H1 (cell line): ENCODE results near the gene ZFP1. TPM values are rescaled to one million over a fixed set of nuclear protein-coding genes. Genes with fewer than 3 reads are reported as not detected.

Source experiments
- CTCF ChIA-PET: fragments of 300-600 bp; sonication (Branson Sonifier 250); formaldehyde crosslinking; loops from one replicate; lab custom pipeline; 2021; ENCODE audit not compliant: partially characterized antibody; lab: Charles Lee
- POLR2A ChIA-PET: fragments of 300-600 bp; sonication (Branson Sonifier 250); formaldehyde crosslinking; loops from one replicate; lab custom pipeline; 2021; ENCODE audit warnings: inconsistent platforms; ENCODE audit not compliant: partially characterized antibody; lab: Charles Lee
- DNase-seq, 2 experiments: peaks; one replicate each; pipeline versions ENCODE4 v3.0.0 to v3.0.0-alpha.2; 2010 to 2022; ENCODE audit warnings: low spot score in 2 of 2, low read depth in 1 of 2, mixed read lengths in 1 of 2
- FAIRE-seq: peaks from 2 replicates; lab custom pipeline; 2011; peaks lifted over from hg19 to GRCh38; lab: Jason Lieb, UNC
- H2AFZ ChIP-seq: 2 replicates; pipeline ENCODE4 v1.8.1; 2012; ENCODE audit warnings: low read length, inconsistent platforms
- H2AK5ac ChIP-seq: 2 replicates; pipeline ENCODE4 v1.6.1; 2013; ENCODE audit warnings: low read depth, low read length
- H2BK120ac ChIP-seq: replicated peaks from 2 replicates; pipeline ENCODE3; 2013; ENCODE audit warnings: low read depth, low read length, inconsistent platforms
- H2BK12ac ChIP-seq: 2 replicates; pipeline ENCODE4 v1.6.1; 2013; ENCODE audit warnings: low read depth, low read length
- H2BK15ac ChIP-seq: 2 replicates; pipeline ENCODE4 v1.6.1; 2013; ENCODE audit warnings: low read length
- H2BK20ac ChIP-seq: 2 replicates; pipeline ENCODE4 v1.6.1; 2013; ENCODE audit warnings: low read length
- H2BK5ac ChIP-seq: 2 replicates; pipeline ENCODE4 v1.6.1; 2013; ENCODE audit warnings: low read depth, low read length
- H3K14ac ChIP-seq: 2 replicates; pipeline ENCODE4 v1.6.1; 2013; ENCODE audit warnings: inconsistent platforms; ENCODE audit not compliant: insufficient read length
- H3K18ac ChIP-seq: 2 replicates; pipeline ENCODE4 v1.6.1; 2013; ENCODE audit warnings: low read length; ENCODE audit errors: extremely low read depth
- H3K23ac ChIP-seq: 2 replicates; pipeline ENCODE4 v1.6.1; 2013; ENCODE audit warnings: inconsistent platforms; ENCODE audit not compliant: insufficient read length
- H3K23me2 ChIP-seq: 2 replicates; pipeline ENCODE4 v1.6.1; 2013; ENCODE audit warnings: low read depth, low read length
- H3K27ac ChIP-seq: 2 replicates; pipeline ENCODE4 v1.6.1; 2011; ENCODE audit warnings: low read depth, low read length, inconsistent platforms
- H3K27me3 ChIP-seq, 4 experiments: replicated peaks in 1 of 4; 1 replicate in 1 of 4; 2 replicates in 3 of 4; pipeline versions ENCODE4 v1.6.1 to v1.8.1; 2011 to 2013; ENCODE audit warnings: low read length in 3 of 4, mild to moderate bottlenecking in 3 of 4, inconsistent platforms in 2 of 4, mixed read lengths in 2 of 4, moderate library complexity in 1 of 4; ENCODE audit not compliant: control insufficient read depth in 3 of 4, insufficient read depth in 3 of 4; ENCODE audit errors: extremely low read depth in 1 of 4
- H3K36me3 ChIP-seq, 4 experiments: 2 replicates each; pipeline versions ENCODE4 v1.6.1 to v1.8.1; 2011 to 2013; ENCODE audit warnings: mild to moderate bottlenecking in 4 of 4, low read length in 3 of 4, moderate library complexity in 2 of 4, control low read depth in 1 of 4, inconsistent platforms in 1 of 4; ENCODE audit not compliant: insufficient read depth in 4 of 4, control insufficient read depth in 2 of 4
- H3K4ac ChIP-seq: replicated peaks from 2 replicates; pipeline ENCODE3; 2013; ENCODE audit warnings: low read length, low read depth, mixed read lengths, inconsistent platforms; ENCODE audit not compliant: insufficient read length
- H3K4me1 ChIP-seq, 4 experiments: replicated peaks in 1 of 4; 1 replicate in 1 of 4; 2 replicates in 3 of 4; pipeline versions ENCODE4 v1.6.1 to v1.8.1; 2011 to 2013; ENCODE audit warnings: low read length in 3 of 4, inconsistent platforms in 2 of 4, mixed read lengths in 1 of 4; ENCODE audit not compliant: insufficient read depth in 4 of 4, control insufficient read depth in 3 of 4
- H3K4me2 ChIP-seq, 2 experiments: 2 replicates each; pipeline versions ENCODE4 v1.6.1 to v1.8.1; 2011 to 2013; ENCODE audit warnings: low read depth in 2 of 2, low read length in 2 of 2, control low read depth in 1 of 2, inconsistent platforms in 1 of 2, mild to moderate bottlenecking in 1 of 2; ENCODE audit not compliant: insufficient read depth in 1 of 2
- H3K4me3 ChIP-seq, 4 experiments: fragments of 200-600, 300-600 bp in 1 of 4; sonication (generic), shearing (Covaris generic), sonication (Bioruptor Twin) in 1 of 4; 2 replicates each; pipeline versions ENCODE4 v1.5.1 to v1.8.1; 2011 to 2016; ENCODE audit warnings: low read length in 4 of 4, low read depth in 3 of 4, control low read depth in 2 of 4, inconsistent platforms in 2 of 4, mild to moderate bottlenecking in 2 of 4, mixed read lengths in 1 of 4, moderate library complexity in 1 of 4; ENCODE audit not compliant: insufficient read depth in 2 of 4; ENCODE audit errors: extremely low read depth in 1 of 4
- H3K56ac ChIP-seq: replicated peaks from 2 replicates; pipeline ENCODE3; 2013; ENCODE audit warnings: low read depth, mild to moderate bottlenecking, mixed read lengths, low read length, inconsistent platforms; ENCODE audit not compliant: insufficient read length
- H3K79me1 ChIP-seq: 2 replicates; pipeline ENCODE4 v1.6.1; 2013; ENCODE audit warnings: low read depth, low read length, control low read depth
- H3K79me2 ChIP-seq, 2 experiments: 2 replicates each; pipeline versions ENCODE4 v1.6.1 to v1.8.1; 2012 to 2013; ENCODE audit warnings: low read length in 2 of 2, mild to moderate bottlenecking in 2 of 2, inconsistent platforms in 1 of 2; ENCODE audit not compliant: insufficient read depth in 2 of 2, control insufficient read depth in 1 of 2
- H3K9ac ChIP-seq, 4 experiments: replicated peaks in 1 of 4; 1 replicate in 1 of 4; 2 replicates in 3 of 4; pipeline versions ENCODE4 v1.6.1 to v1.8.1; 2011 to 2013; ENCODE audit warnings: low read depth in 3 of 4, low read length in 3 of 4, control low read depth in 2 of 4, mild to moderate bottlenecking in 2 of 4, moderate library complexity in 2 of 4, inconsistent platforms in 1 of 4; ENCODE audit errors: extremely low read depth in 1 of 4
- H3K9me3 ChIP-seq, 2 experiments: 2 replicates each; pipeline versions ENCODE4 v1.6.1 to v1.8.1; 2012 to 2013; ENCODE audit warnings: mild to moderate bottlenecking in 2 of 2, moderate library complexity in 2 of 2, control low read depth in 1 of 2, inconsistent platforms in 1 of 2, low read depth in 1 of 2, low read length in 1 of 2, mixed read lengths in 1 of 2; ENCODE audit not compliant: insufficient read depth in 2 of 2
- H4K20me1 ChIP-seq, 2 experiments: replicated peaks in 1 of 2; 2 replicates each; pipeline versions ENCODE3 to v1.8.1; 2011 to 2013; ENCODE audit warnings: inconsistent platforms in 2 of 2, low read length in 2 of 2, mild to moderate bottlenecking in 1 of 2; ENCODE audit not compliant: insufficient read depth in 2 of 2, control insufficient read depth in 1 of 2
- H4K5ac ChIP-seq: 2 replicates; pipeline ENCODE4 v1.6.1; 2013; ENCODE audit warnings: low read length, low read depth, mixed read lengths, inconsistent platforms; ENCODE audit not compliant: insufficient read length
- H4K8ac ChIP-seq: 2 replicates; pipeline ENCODE4 v1.8.0; 2013; ENCODE audit warnings: mild to moderate bottlenecking, moderate library complexity, low read length, inconsistent platforms; ENCODE audit not compliant: insufficient read depth; ENCODE audit errors: extremely low read depth
- H4K91ac ChIP-seq: replicated peaks from 2 replicates; pipeline ENCODE3; 2013; ENCODE audit warnings: low read length, mixed read lengths, inconsistent platforms; ENCODE audit not compliant: insufficient read length
- ATF2 ChIP-seq: IDR thresholded peaks from 2 replicates; pipeline ENCODE4 v1.6.1; 2012; ENCODE audit warnings: low read length, inconsistent platforms
- BCL11A ChIP-seq, 2 experiments: IDR thresholded peaks; one replicate each; pipeline ENCODE4 v1.6.1; 2011; ENCODE audit warnings: low read depth in 2 of 2, low read length in 2 of 2, mild to moderate bottlenecking in 2 of 2
- E2F6 ChIP-seq: IDR thresholded peaks from 2 replicates; pipeline ENCODE4 v1.6.1; 2012; ENCODE audit warnings: inconsistent platforms
- EP300 ChIP-seq, 2 experiments: IDR thresholded peaks; 1 replicate in 1 of 2; 2 replicates in 1 of 2; pipeline ENCODE4 v1.6.1; 2011 to 2012; ENCODE audit warnings: low read depth in 2 of 2, low read length in 2 of 2, mild to moderate bottlenecking in 2 of 2, borderline replicate concordance in 1 of 2, inconsistent platforms in 1 of 2, moderate library complexity in 1 of 2
- HDAC2 ChIP-seq, 2 experiments: fragments of 300-600 bp in 1 of 2; sonication (generic) in 1 of 2; IDR thresholded peaks; 2 replicates each; pipeline ENCODE4 v1.6.1; 2011 to 2012; ENCODE audit warnings: low read depth in 2 of 2, low read length in 2 of 2, mild to moderate bottlenecking in 2 of 2, moderate library complexity in 2 of 2, borderline replicate concordance in 1 of 2, inconsistent platforms in 1 of 2
- MAFK ChIP-seq: IDR thresholded peaks from 2 replicates; pipeline ENCODE4 v1.6.1; 2012; ENCODE audit warnings: low read depth, mild to moderate bottlenecking, improper control_type of control experiment, low read length
- NANOG ChIP-seq: IDR thresholded peaks from 2 replicates; pipeline ENCODE4 v1.6.1; 2011; ENCODE audit warnings: low read length, low read depth, mild to moderate bottlenecking, inconsistent platforms; ENCODE audit not compliant: insufficient read depth, poor library complexity, severe bottlenecking
- NRF1 ChIP-seq: IDR thresholded peaks from 2 replicates; pipeline ENCODE4 v1.6.1; 2011; ENCODE audit warnings: mild to moderate bottlenecking, low read depth, low read length, improper control_type of control experiment
- RFX5 ChIP-seq: IDR thresholded peaks from 2 replicates; pipeline ENCODE4 v1.6.1; 2011; ENCODE audit warnings: low read depth, low read length, improper control_type of control experiment, borderline replicate concordance
- SUZ12 ChIP-seq: fragments of 200-600 bp; sonication (generic); IDR thresholded peaks from 2 replicates; pipeline ENCODE4 v1.6.1; 2012; ENCODE audit warnings: mild to moderate bottlenecking, inconsistent platforms, low read length, moderate library complexity, mixed read lengths
- WGBS, 2 experiments: shearing (Covaris generic) in 1 of 2; methylation state at CpG; one replicate each; pipeline versions ENCODE4 v1.1.6 to v1.1.7; 2013 to 2015; ENCODE audit warnings: low lambda C conversion rate in 2 of 2, mixed read lengths in 2 of 2, inconsistent platforms in 1 of 2, low coverage in 1 of 2, missing lambda C conversion rate in 1 of 2; ENCODE audit not compliant: insufficient replicate concordance in 2 of 2, insufficient coverage in 1 of 2, insufficient read length in 1 of 2; ENCODE audit errors: extremely low coverage in 1 of 2, missing lambda C conversion rate in 1 of 2; 5-methylcytosine and 5-hydroxymethylcytosine counted together
- polyA plus RNA-seq, 7 experiments: library from polyadenylated mRNA; depleted of rRNA in 3 of 7; stranded (reverse) in 5 of 7; unstranded in 2 of 7; fragments of >200 nt in 5 of 7; fragments of 200-250 nt in 2 of 7; gene quantifications; 1 replicate in 5 of 7; 2 replicates in 1 of 7; 4 replicates in 1 of 7; pipeline versions ENCODE4 v1.2.1 to v1.2.3, GENCODE V29; 2011 to 2013; ENCODE audit warnings: missing spikeins in 2 of 7, mixed read lengths in 2 of 7
- total RNA-seq: library from RNA; stranded (reverse); fragmentation: NEBNext Ultra II Directional; extraction: Animal tissue kit (Norgen Biotek cat#: 25700); gene quantifications from 2 replicates; pipeline ENCODE4 v1.2.1, GENCODE V29; 2021

ZFP1 gene
- total and polyA plus RNA-seq, 2 of the 8 experiments (the other 6 are each of a cell fraction or from before 2014, with no cell fraction given) = 4.0 to 11.2 TPM

- Histone ChIP-seq H3K18ac (no peak overlapping the region), H4K5ac (no peak overlapping the region), H2BK12ac (no peak overlapping the region), H2AK5ac (no peak overlapping the region), H3K4me3 (no peak overlapping the region), H3K4me2 (no peak overlapping the region), H3K56ac (no peak overlapping the region), H2BK15ac (no peak overlapping the region), H2BK120ac (no peak overlapping the region), H3K4me1 (peaks cover 0 to under 1% (median 0%) of the 10 kb centered on the region in 4 experiments; a peak in 3 of 7 replicates), H3K14ac (no peak overlapping the region), H2BK5ac (no peak overlapping the region), H4K91ac (no peak overlapping the region), H2AFZ (no peak overlapping the region), H3K23me2 (no peaks in the 10 kb centered on the region), H3K9ac (no peak overlapping the region), H3K27ac (no peak overlapping the region), H3K27me3 (no peaks in the 10 kb centered on the region), H3K79me1 (no peaks in the 10 kb centered on the region), H4K20me1 (no peaks in the 10 kb centered on the region), H3K9me3 (no peaks in the 10 kb centered on the region), H3K4ac (no peak overlapping the region), H3K23ac (no peak overlapping the region), H2BK20ac (no peak overlapping the region), H4K8ac (no peak overlapping the region), H3K79me2 (no peaks in the 10 kb centered on the region), H3K36me3 (no peaks in the 10 kb centered on the region)
- 88% methylated on average over 12 of the region's 12 CpGs; no CpG with 5 or more reads in 1 of the 2 experiments for WGBS, 2 experiments
- FAIRE-seq (no peak), DNase-seq (no peak)
- ChIA-PET CTCF (interaction anchor here (0.6 to 10.4 kb wide), 6 partner anchors 12 to 228 kb away, joined by 3 to 157 read pairs (median 4); partner anchors contain the start of gene CTRB1), POLR2A (interaction anchor here (2.1 kb wide), 1 partner anchor 19 kb away, joined by 9 read pairs; no protein-coding TSS in a partner anchor)
- TF ChIP-seq EP300 (IDR thresholded peaks at IDR 0.05; ENCODE audit: borderline replicate concordance in 1 of 2, low read depth in 2 of 2, low read length in 2 of 2) (no peak), E2F6 (no peak), SUZ12 (no peak), NANOG (no peak), HDAC2 (IDR thresholded peaks at IDR 0.05; ENCODE audit: borderline replicate concordance in 1 of 2, low read depth in 2 of 2, low read length in 2 of 2) (no peak), NRF1 (no peak), ATF2 (no peak), BCL11A (IDR thresholded peaks at IDR 0.05; ENCODE audit: low read depth in 2 of 2, low read length in 2 of 2) (no peak), RFX5 (no peak), MAFK (no peak)
Measured at GRCh38 chr16:75203096-75203495, 54.8 kb downstream of the ZFP1 start.
